ENCODE results near the gene APPBP2. TPM values are rescaled to one million over a fixed set of nuclear protein-coding genes. Genes with fewer than 3 reads are reported as not detected.

APPBP2 gene
- total RNA-seq, 2 donors from 2014 or later = 21.5 to 33.1 TPM

- H3K27me3 ChIP-seq (replicated peaks; ENCODE audit: insufficient read depth) = no peaks in the 10 kb centered on the region
Measured at GRCh38 chr17:60529806-60530205, 3.8 kb upstream of the APPBP2 start.

GRCh38 chr17:60528828-60529227, 2.8 kb upstream of the APPBP2 start:
- H3K4me1 ChIP-seq (ENCODE audit: control insufficient read depth in 1 of 2, low read depth in 2 of 2) = peaks cover 9 to 12% of the 10 kb centered on the region in 2 donors
- ATAC-seq (ENCODE audit: insufficient number of reproducible peaks, low FRiP score, low read depth) (no peak), DNase-seq (ENCODE audit: low spot score) (no peak)
- no peak overlapping the region for H3K27ac ChIP-seq
- no peaks in the 10 kb centered on the region for H3K27me3 ChIP-seq (replicated peaks; ENCODE audit: insufficient read depth)
- no peaks in the 10 kb centered on the region for H3K9me3 ChIP-seq
- no peak overlapping the region for H3K4me3 ChIP-seq
- no peak for TF ChIP-seq CTCF (IDR thresholded peaks at IDR 0.05)
- no peaks in the 10 kb centered on the region for H3K36me3 ChIP-seq

More at GRCh38 chr17:60529806-60530205, 3.8 kb upstream of the APPBP2 start:
- ATAC-seq (ENCODE audit: insufficient number of reproducible peaks, low FRiP score, low read depth) (no peak), DNase-seq (ENCODE audit: low spot score) (no peak)
- Histone ChIP-seq H3K4me1 (ENCODE audit: control insufficient read depth in 1 of 2, low read depth in 2 of 2) (peaks cover 0 to 5% of the 10 kb centered on the region in 2 donors), H3K36me3 (no peaks in the 10 kb centered on the region), H3K4me3 (no peak overlapping the region), H3K27ac (no peak overlapping the region), H3K9me3 (no peaks in the 10 kb centered on the region)
- TF ChIP-seq CTCF (IDR thresholded peaks at IDR 0.05) = no peak

GRCh38 chr17:60527701-60528100, 1.7 kb upstream of the APPBP2 start:
- Histone ChIP-seq H3K9me3 (no peaks in the 10 kb centered on the region), H3K4me1 (ENCODE audit: control insufficient read depth in 1 of 2, low read depth in 2 of 2) (peaks cover 18 to 23% of the 10 kb centered on the region in 2 donors), H3K27ac (no peak overlapping the region), H3K4me3 (no peak overlapping the region), H3K36me3 (no peaks in the 10 kb centered on the region), H3K27me3 (replicated peaks; ENCODE audit: insufficient read depth) (no peaks in the 10 kb centered on the region)
- no peak for TF ChIP-seq CTCF (IDR thresholded peaks at IDR 0.05)
- DNase-seq (ENCODE audit: low spot score) = no peak
- no peak for ATAC-seq (ENCODE audit: insufficient number of reproducible peaks, low FRiP score, low read depth)

- no peaks in the 10 kb centered on the region for H3K27me3 ChIP-seq (replicated peaks; ENCODE audit: insufficient read depth)
- H3K4me1 ChIP-seq (ENCODE audit: control insufficient read depth in 1 of 2, low read depth in 2 of 2) = peaks cover 23 to 31% of the 10 kb centered on the region in 2 donors
- peak overlapping the region; percentile 98 to 99 for H3K27ac ChIP-seq
- no peaks in the 10 kb centered on the region for H3K9me3 ChIP-seq
- TF ChIP-seq CTCF (IDR thresholded peaks at IDR 0.05) = no peak
- ATAC-seq (ENCODE audit: insufficient number of reproducible peaks, low FRiP score, low read depth) (no peak), DNase-seq (ENCODE audit: low spot score) (no peak)
- H3K4me3 ChIP-seq = peak overlapping the region; percentile 90
- H3K36me3 ChIP-seq = no peaks in the 10 kb centered on the region
Measured at GRCh38 chr17:60526726-60527125, 684 bp upstream of the APPBP2 start.

GRCh38 chr17:60525328-60525684, 736 bp downstream of the APPBP2 start:
- peaks cover 28 to 42% of the 10 kb centered on the region in 2 donors for H3K4me1 ChIP-seq (ENCODE audit: control insufficient read depth in 1 of 2, low read depth in 2 of 2)
- no peak for TF ChIP-seq CTCF (IDR thresholded peaks at IDR 0.05)
- no peaks in the 10 kb centered on the region for H3K27me3 ChIP-seq (replicated peaks; ENCODE audit: insufficient read depth)
- H3K36me3 ChIP-seq = no peaks in the 10 kb centered on the region
- DNase-seq (ENCODE audit: low spot score) = no peak
- peak overlapping the region; percentile 98 to 99 for H3K27ac ChIP-seq
- no peaks in the 10 kb centered on the region for H3K9me3 ChIP-seq
- H3K4me3 ChIP-seq = peak overlapping the region; percentile 90
- ATAC-seq (ENCODE audit: insufficient number of reproducible peaks, low FRiP score, low read depth) = no peak

Measured in thoracic aorta (tissue), 2 donors.